Epithelial cell of prostate (primary cell): ENCODE results near the gene THBS1.
A peak's percentile ranks its signal among the peaks of the same experiment; 100 is the strongest.

Experiments
- DNase-seq: peaks from one replicate; pipeline ENCODE4 v3.0.0-alpha.2; 2011; ENCODE audit warnings: low read depth, low spot score
- H3K27ac ChIP-seq: fragments of 450-650 bp; 2 replicates; pipeline ENCODE4 v1.5.1; 2017; ENCODE audit warnings: mild to moderate bottlenecking

The THBS1 gene

DNA sequence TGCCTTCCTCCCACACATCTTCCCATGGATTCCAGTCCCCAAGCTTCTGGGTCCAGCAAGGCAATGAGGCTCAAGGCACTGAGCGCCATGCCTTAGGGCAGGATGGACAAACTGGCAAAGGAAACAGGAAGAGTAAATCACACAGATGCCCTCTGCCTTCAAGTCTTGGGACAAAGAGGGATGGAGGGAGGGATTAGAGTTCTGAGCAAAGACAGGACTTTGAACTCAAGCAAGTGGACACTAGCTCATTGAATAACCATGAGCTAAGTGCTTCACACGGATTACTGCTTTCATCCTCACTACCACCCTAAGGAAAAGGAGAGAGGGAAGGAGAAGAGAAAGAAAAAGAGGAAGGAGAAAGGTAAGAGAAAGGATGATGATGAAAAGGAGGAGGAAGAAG lies 7.6 kb upstream of the THBS1 start:
- no peak for DNase-seq
- H3K27ac ChIP-seq, result no peak overlapping the region

DNA sequence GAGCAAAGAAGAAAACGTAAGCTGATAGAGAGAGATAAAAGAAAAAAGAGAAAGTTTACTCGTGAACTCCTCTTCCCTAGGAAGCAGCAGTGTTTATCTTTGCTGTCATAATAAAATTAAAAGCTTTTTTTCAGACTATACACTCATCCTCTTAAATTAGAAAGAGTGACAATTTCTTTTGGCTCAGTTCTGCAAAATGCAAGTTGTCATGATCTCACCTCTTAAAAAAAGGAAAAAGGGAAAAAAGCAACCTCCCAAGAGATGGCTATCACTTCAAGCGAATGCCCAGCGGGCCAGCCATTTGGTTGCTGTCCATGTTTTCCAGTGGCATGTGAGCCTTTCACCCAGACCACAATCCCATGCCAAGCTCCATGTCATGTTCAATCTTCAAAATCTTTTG lies 7.0 kb upstream of the THBS1 start:
- no peak overlapping the region for H3K27ac ChIP-seq
- DNase-seq, result no peak

DNA sequence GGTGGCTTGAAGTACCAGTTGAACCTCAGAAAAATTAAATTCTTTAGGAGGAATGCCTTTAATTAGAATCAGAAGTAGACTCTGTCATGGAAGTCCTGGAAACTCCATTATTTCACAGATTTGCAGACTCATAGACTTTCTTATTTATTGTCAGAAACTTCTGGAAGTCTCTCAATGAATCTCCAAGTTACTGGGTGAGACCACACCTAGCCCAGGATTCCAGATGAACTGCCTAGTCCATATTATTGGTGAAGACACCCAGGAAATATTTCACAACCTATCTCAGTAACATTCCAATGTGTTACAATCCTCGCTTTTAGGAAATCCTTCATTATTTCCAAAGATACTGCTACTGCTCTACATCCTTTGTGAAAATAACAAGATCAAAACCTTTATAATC lies 6.5 kb upstream of the THBS1 start:
- no peak overlapping the region for H3K27ac ChIP-seq
- DNase-seq, result no peak

DNA sequence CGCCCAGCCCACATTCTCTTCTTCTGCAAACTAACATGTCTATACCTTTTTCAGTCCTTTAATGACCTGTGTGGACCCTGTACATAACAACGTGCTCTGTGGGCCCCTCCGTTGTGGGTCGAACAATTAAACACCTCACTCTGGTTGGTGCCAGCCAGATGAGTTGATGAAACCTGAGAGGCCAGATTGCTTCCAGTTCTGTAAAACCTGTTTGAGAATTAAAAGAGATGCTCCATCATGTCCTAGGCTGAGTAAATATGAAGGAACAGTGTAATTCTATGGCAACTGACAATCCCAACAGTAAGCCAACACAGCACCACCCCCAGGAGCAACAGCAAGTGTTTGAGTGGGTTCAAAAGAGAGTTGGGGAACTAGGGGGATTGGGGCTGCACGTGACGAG lies 5.7 kb upstream of the THBS1 start:
- H3K27ac ChIP-seq, result no peak overlapping the region

DNA sequence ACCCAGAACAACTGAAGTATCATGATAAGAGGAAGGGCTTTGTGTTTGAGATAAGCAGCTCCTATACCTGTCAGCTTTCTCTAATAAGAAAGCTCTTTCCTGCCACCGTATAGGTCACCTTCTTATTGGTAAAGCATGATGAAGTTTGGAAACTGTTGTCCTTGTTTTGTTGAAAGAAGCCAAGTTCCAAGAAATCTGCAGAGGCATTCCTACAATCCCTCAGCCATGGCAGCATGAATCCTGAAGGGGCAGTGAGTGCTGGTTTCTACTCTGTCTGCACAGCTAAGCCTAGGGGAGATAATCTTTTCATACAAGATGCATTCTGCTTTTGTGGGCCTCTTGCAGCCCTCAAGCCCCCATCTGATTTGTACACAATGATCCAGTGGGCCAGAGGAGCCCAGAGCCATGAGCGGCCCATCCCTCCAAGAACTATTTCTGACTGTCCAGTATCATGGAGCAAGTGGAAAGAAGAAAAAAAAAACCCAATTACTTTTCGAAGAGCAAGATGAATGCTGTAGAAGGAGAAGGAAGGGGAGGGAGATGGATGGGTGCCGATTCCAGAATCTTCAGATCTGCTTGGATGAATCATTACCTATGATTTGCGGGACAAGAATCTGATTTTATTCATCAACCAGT lies 1.9 kb upstream of the THBS1 start:
- H3K27ac ChIP-seq, result peak overlapping the region; percentile 95
- DNase-seq, result no peak

More for the DNA sequence above, 5.7 kb upstream of the THBS1 start:
- no peak for DNase-seq

DNA sequence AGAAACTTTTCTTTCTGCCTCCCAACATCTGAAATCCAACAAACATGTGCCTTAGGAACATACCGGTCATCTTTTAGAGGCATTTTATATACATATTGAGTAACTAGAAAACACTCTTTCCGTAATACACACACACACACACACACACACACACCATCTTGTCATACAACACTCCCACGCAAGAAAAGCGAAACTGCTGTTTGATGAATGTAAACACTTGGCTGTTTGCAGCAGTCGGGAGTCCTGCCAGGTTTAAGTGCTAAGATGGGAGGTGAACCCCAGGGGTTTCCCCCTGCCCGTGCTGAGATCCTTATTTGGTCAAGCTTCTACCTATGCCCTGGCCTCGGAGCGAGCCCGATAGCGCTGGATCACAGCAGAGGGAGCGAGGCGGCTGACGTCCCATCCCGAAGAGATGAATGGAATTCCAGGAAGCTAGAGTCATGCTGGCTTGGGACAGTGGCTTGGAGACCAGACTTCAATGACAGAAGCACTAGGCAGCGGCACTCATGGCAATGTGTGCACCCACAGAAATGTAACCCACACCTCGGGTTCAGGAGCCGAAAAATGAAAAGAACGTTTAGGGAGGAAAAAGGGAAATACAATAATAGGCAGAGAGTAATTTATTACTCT lies 1.3 kb upstream of the THBS1 start:
- peak; percentile 85 for DNase-seq
- H3K27ac ChIP-seq, result peak overlapping the region; percentile 95

DNA sequence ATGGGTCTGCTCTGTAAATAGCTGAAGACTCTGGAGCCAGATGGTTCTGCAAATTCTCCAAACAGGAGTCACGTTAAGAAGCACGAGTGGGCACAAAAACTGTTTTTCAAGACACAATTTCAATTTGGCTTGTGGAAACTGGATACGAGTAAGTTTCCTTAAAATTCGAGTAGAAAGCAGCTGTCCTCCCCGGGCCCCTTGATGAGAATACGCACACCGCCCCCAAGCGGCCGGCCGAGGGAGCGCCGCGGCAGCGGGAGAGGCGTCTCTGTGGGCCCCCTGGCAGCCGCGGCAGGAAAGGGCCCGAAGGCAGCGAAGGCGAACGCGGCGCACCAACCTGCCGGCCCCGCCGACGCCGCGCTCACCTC lies 778 bp upstream of the THBS1 start:
- no peak for DNase-seq
- H3K27ac ChIP-seq, result peak overlapping the region; percentile 95

DNA sequence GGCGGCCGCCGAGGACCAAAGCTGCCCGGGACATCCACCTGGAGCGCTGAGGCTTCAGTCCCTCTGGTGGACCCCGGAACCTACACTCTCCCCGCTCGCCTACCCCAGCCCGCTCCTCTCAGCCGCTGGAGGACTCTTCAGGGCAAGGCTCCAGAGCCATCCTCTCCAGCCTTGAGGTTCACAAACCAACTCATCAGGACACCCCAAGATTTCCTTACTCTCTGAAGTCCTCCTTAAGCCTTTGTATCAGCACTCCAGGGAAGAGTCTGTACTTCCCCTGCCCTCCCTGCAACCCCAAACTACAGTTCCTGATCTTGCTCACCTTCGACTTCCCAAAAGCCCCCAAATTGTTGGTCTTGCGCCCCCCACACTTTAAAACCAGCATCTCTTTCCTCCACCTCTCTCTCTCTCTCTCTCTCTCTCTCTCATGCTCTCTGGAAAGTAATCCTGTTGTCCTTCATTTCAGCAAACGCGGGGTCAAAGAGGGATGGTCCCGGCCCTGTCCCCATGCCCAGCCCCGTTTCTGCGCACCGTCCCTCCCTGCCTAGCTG lies 438 bp downstream of the THBS1 start:
- DNase-seq, result no peak
- peak overlapping the region; percentile 95 for H3K27ac ChIP-seq

DNA sequence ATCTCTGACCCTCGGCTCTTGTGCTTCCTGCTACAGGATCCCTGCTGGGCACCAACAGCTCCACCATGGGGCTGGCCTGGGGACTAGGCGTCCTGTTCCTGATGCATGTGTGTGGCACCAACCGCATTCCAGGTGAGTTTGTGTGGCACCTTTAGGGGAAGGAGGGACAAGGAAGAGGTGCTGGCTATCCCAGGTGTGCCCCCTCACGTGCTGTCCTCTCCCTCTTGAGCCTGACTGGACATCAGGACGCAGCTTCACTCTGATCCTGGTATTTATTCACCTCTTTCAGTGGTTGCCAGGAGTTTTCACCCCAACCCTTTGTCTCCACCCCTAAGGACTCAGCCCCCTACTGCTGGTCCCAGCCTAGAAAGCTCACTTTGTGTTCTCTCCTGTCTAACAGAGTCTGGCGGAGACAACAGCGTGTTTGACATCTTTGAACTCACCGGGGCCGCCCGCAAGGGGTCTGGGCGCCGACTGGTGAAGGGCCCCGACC lies 960 bp downstream of the THBS1 start:
- peak overlapping the region; percentile 95 for H3K27ac ChIP-seq
- no peak for DNase-seq

DNA sequence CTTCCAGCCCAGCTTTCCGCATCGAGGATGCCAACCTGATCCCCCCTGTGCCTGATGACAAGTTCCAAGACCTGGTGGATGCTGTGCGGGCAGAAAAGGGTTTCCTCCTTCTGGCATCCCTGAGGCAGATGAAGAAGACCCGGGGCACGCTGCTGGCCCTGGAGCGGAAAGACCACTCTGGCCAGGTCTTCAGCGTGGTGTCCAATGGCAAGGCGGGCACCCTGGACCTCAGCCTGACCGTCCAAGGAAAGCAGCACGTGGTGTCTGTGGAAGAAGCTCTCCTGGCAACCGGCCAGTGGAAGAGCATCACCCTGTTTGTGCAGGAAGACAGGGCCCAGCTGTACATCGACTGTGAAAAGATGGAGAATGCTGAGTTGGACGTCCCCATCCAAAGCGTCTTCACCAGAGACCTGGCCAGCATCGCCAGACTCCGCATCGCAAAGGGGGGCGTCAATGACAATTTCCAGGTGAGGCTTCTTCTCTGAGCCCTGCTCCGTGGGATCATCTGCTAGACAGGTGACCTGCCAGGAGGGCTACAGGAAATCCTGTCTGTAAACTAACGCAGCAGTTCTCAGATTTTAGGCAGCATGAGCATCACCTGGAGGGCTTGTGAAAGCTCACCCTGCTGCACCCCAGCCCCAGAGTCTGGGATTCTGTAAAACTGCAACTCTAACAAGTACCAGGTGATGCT lies 1.6 kb downstream of the THBS1 start:
- DNase-seq, result no peak
- H3K27ac ChIP-seq, result peak overlapping the region; percentile 95

DNA sequence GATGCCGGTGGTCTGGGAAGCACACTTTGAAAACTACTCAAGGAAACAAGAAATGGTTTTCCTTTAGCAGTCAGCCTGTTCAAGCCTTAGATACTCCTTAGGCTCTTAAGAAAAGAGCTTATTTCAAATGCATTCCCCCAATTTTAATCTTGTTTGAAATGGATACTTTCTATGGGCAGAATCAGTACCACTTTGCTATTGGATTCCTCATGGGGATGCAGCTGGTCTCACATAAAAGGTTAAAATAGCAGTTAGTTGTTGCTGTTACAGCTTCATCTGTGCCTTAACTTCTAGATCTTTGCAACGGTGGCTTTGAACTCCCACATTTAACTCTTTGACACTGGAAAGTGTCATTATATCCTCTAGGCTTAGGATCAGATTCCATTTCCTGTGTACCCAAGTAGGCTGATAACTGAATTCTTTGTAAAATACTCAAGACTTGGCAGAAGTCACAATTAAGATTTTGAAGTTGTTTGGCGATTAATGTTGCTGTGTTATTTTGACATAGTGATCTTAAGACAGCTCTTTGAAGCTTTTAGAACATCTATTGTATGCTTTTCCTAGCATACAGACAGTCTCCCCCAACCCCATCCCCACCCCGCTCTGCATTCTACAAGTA lies 2.2 kb downstream of the THBS1 start:
- H3K27ac ChIP-seq, result peak overlapping the region; percentile 95
- DNase-seq, result no peak

DNA sequence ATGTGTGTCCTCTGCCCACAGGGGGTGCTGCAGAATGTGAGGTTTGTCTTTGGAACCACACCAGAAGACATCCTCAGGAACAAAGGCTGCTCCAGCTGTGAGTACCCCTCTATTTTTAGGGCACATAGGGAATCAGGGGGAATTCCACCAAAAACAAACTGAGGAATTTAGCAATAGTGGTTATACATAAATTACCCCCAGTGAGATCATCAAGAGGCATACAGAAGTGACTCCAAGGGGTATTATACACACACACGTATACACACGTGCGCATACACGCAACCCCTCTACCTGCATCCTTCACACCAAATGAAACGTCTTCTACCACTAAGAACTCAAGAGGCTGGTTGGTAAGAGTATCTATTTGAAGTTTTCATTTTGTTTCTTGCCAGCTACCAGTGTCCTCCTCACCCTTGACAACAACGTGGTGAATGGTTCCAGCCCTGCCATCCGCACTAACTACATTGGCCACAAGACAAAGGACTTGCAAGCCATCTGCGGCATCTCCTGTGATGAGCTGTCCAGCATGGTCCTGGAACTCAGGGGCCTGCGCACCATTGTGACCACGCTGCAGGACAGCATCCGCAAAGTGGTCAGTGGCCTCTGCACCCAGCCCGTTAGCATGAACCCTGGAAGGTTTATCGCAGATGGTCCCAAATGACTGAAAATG lies 2.9 kb downstream of the THBS1 start:
- no peak for DNase-seq
- H3K27ac ChIP-seq, result peak overlapping the region; percentile 95

DNA sequence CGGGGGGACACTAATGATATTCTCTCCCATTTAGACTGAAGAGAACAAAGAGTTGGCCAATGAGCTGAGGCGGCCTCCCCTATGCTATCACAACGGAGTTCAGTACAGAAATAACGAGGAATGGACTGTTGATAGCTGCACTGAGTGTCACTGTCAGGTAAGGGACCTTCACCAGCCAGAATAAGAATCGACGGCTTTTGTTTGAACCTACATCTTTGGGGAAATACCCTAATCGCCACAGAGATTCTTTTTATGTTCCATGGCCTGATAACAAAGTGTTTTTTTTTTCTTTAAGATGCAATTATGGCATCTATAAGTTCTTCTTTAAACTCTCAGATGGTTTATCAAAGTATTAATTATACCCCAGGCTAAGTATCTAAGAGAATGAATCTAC lies 3.4 kb downstream of the THBS1 start:
- peak overlapping the region; percentile 95 for H3K27ac ChIP-seq
- no peak for DNase-seq

DNA sequence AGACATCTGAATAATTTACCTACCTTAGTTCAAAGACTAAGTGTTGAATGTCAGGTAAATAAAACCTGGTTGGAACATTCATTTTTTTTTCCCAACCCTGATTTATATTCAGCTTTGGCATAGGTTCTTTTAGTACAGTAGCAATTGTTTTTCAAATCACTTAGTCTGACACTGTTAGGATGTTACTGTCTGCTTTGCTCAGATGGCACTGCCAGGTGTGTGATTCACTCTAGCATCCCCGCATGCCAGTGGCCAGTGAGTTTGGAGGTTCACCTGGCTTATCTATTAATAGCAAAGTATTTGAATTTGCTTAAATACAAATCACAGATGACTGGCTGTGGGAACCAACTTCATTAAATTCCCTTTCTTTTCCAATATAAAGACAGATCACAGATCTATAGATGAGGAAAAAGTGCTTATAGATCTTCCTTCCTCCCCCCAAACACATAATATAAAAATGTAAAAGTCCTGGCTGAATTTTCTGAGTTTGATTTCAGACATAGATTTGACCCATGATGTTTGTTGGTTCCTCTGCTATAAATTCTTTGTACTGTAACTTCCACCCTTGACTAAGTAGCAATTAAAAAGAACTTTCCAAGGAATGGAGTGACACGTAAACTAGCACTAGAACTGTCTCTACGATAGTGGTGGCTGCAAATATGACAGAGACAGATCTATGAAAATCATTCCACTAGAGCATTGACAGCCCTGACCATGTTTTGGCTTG lies 3.9 kb downstream of the THBS1 start:
- no peak for DNase-seq
- H3K27ac ChIP-seq, result peak overlapping the region; percentile 95

DNA sequence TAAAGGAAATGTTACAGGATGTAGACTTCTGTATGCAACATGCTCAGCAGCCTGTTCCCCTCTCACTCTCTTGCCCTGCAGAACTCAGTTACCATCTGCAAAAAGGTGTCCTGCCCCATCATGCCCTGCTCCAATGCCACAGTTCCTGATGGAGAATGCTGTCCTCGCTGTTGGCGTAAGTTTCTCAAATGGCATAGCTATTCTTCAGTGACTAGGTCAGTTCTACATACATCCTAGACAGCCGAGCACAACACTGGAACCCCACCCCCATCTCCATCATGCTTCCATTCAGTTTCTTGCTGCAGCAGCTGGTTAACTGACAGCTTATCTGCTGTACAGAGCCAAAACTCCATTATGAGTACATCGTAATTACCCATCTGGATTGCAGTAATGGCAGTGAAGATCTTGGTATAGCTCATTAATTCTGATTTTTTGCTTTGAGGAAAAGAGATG lies 4.5 kb downstream of the THBS1 start:
- DNase-seq, result no peak
- H3K27ac ChIP-seq, result peak overlapping the region; percentile 95

DNA sequence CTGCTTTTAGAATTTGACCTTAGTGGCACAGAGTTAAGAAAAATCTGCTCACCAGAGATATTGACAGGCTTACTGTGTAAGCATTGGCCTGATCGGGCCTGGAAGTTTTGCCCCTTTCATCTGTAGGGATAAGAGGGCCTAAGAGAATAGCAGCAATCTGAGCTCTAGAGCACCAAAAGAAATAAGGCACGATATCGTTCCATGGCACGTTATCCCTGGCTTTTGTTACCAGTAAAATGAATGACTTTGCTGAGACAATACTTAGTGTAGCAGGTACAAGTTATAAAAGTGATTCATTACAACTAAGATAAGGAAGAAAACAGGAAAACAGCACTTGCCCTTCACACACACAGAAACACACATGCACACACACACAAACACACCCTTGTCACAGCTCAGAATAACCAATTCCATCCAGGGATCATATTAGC lies 5.0 kb downstream of the THBS1 start:
- H3K27ac ChIP-seq, result peak overlapping the region; percentile 95
- DNase-seq, result no peak

DNA sequence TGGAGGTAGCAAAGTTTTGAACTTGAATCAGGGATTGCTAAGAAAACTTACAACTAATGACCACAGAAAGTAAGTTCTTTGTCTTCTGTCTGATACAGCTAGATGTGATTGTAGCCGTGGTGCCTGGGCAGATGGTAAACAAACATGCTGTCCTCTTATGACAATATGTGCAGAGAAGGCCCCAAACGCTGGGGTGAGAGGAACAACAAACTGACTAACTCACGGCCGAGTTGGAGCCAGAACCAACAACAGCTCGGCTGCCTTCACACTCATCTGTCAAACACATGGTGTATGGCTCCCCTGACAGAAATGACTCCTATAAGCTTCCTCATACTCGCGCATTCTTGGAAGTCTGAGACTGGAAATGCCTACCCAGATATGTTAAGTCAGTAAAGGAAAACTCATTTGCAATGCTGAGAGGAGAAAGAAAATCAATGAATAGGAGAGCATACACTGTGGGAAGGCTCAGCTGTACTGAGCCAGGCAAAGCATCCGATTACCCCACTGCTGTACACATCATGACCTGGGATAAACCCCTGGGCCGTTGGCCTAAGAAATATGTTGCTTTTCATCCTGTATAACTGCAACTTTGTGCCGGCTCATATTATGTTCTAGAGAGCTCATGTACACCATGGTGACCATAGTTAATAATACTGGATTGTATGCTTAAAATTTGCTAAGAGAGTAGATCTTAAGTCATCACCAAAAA lies 5.7 kb downstream of the THBS1 start:
- peak overlapping the region; percentile 95 for H3K27ac ChIP-seq
- DNase-seq, result no peak

DNA sequence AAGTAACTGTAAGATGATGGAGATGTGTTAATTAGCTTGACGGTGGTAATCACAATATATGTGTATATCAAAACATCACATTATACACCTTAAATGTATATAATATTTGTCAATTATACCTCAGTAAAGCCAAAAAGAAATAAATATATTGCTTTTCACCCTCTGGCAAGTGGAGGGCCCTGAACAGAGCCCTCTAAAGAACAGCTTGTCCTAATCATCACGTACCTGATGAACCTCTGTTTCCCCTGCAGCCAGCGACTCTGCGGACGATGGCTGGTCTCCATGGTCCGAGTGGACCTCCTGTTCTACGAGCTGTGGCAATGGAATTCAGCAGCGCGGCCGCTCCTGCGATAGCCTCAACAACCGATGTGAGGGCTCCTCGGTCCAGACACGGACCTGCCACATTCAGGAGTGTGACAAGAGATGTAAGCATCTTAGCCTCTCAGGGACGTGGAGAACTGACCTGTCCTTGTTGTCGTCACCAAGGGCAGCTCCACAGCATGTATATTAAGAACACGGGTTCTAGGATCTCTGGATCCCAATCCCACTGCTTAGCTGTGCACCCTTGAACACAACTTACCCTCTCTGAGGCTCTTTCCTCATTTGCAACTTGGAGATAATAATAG lies 6.3 kb downstream of the THBS1 start:
- no peak for DNase-seq
- H3K27ac ChIP-seq, result peak overlapping the region; percentile 95
